Immature natural killer cell (primary cell): ENCODE measurements around the gene IKBKE. TPM values are rescaled to one million over a fixed set of nuclear protein-coding genes. Genes with fewer than 3 reads are reported as not detected.

Experiments used
- DNase-seq, 3 donors: peaks; one replicate each; pipeline ENCODE4 v3.0.0; 2022; ENCODE audit warnings: mixed read lengths in 1 of 3
- H3K27ac Mint-ChIP-seq, 6 donors: one replicate each; pipeline ENCODE4 v1.8.0; 2020; ENCODE audit warnings: mixed read lengths in 6 of 6, mild to moderate bottlenecking in 5 of 6, inconsistent platforms in 4 of 6, moderate library complexity in 3 of 6
- H3K27me3 Mint-ChIP-seq, 3 donors: one replicate each; pipeline ENCODE4 v1.8.0; 2020 to 2021; ENCODE audit warnings: low read depth in 3 of 3, mild to moderate bottlenecking in 3 of 3, mixed read lengths in 3 of 3, moderate library complexity in 3 of 3, inconsistent platforms in 1 of 3
- H3K36me3 Mint-ChIP-seq, 3 donors: one replicate each; pipeline ENCODE4 v1.8.0; 2020; ENCODE audit warnings: mixed read lengths in 3 of 3, inconsistent platforms in 2 of 3, mild to moderate bottlenecking in 2 of 3
- H3K4me1 Mint-ChIP-seq, 2 donors: one replicate each; pipeline ENCODE4 v1.8.0; 2020; ENCODE audit warnings: inconsistent platforms in 2 of 2, mild to moderate bottlenecking in 2 of 2, mixed read lengths in 2 of 2, moderate library complexity in 1 of 2
- H3K4me3 Mint-ChIP-seq, 5 donors: one replicate each; pipeline ENCODE4 v1.8.0; 2020; ENCODE audit warnings: mild to moderate bottlenecking in 5 of 5, mixed read lengths in 5 of 5, inconsistent platforms in 3 of 5, moderate library complexity in 3 of 5
- H3K9me3 Mint-ChIP-seq, 6 donors: one replicate each; pipeline ENCODE4 v1.8.0; 2020; ENCODE audit warnings: mild to moderate bottlenecking in 6 of 6, mixed read lengths in 6 of 6, inconsistent platforms in 4 of 6, moderate library complexity in 3 of 6
- polyA plus RNA-seq, 3 donors: library from polyadenylated mRNA; unstranded; fragments of 300-500 nt; fragmentation: Illumina TruSeq; gene quantifications; one replicate each; pipeline ENCODE4 v1.2.3, GENCODE V29; 2021

The IKBKE gene
- polyA plus RNA-seq, 3 donors from 2014 or later: 21.1 to 29.7 (median 28.3) TPM

DNA sequence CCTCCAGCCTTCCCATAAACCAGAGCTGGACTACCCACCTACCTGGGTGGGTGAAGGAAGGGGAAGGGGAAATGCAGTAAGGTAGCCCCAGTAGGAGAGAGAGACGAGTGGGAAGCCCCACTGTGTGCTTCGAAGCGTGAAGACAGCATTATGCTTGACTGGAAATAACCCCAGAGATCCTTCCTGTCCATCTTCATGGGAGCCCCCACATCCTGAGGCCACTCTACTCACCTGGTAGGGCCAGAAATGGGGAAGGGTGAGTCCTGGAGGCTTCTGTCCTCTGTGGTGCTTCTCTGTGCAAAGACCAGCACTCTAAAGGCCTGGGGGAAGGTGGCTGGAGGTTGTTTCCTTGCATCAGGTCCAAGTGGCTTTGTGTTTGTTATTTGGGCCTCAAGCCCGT lies 27.1 kb downstream of the IKBKE start:
- peaks cover 3 to 23% (median 11%) of the 10 kb centered on the region in 3 donors for H3K36me3 Mint-ChIP-seq
- H3K4me3 Mint-ChIP-seq: no peak overlapping the region
- DNase-seq: no peak
- H3K27me3 Mint-ChIP-seq: peaks cover 0 to 1% (median 0%) of the 10 kb centered on the region in 3 donors
- no peaks in the 10 kb centered on the region for H3K9me3 Mint-ChIP-seq
- no peaks in the 10 kb centered on the region for H3K4me1 Mint-ChIP-seq
- H3K27ac Mint-ChIP-seq: no peak overlapping the region

DNA sequence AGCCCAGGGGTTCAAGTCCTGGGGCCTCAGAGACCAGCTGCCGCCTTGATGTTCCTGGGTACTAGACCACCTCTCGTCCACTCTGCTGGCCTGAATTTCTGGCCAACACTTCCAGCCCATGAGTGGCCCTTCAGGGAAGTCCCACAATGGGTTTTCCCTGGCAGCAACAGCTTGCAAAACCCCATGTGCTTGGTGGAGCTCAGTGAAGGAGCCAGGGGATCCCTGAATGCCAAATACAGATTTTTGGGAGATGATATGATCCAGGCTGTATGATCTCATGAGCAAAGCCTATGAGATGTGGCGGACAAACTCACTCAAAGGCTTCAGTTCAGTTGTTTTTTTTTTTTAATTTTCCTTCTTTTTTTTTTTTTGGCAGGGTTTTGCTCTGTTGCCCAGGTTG lies 27.5 kb downstream of the IKBKE start:
- Mint-ChIP-seq H3K9me3 (no peaks in the 10 kb centered on the region), H3K4me3 (no peak overlapping the region), H3K4me1 (peaks cover 0 to 2% of the 10 kb centered on the region in 2 donors), H3K36me3 (peaks cover 0 to 20% (median 11%) of the 10 kb centered on the region in 3 donors), H3K27me3 (peaks cover 0 to 1% (median 0%) of the 10 kb centered on the region in 3 donors), H3K27ac (no peak overlapping the region)
- no peak for DNase-seq

DNA sequence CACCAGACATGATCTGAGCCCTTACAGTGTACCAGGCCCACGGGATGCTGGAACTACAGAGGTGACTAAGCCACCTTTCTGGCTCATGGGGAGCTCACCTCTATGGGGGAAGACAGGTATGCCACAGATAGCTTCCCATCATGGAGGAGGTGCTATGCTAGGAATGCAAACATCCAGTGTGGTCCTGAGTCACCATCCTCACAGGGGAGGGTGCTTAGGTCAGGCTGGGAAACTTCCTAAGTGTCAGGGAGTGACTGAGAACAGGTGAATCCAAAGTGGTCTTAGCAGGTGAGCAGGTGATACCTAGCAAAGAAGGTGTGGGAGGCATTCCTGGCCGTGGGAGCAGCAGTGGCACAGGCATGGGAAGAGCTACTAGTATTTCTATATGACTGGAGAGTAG lies 28.4 kb downstream of the IKBKE start:
- DNase-seq: no peak
- peaks cover 0 to 1% (median 0%) of the 10 kb centered on the region in 3 donors for H3K27me3 Mint-ChIP-seq
- H3K36me3 Mint-ChIP-seq: peaks cover 0 to 20% (median 11%) of the 10 kb centered on the region in 3 donors
- H3K27ac Mint-ChIP-seq: peak overlapping the region in 1 of 6 donors; percentile 31
- H3K4me1 Mint-ChIP-seq: peaks cover 3 to 11% of the 10 kb centered on the region in 2 donors
- H3K9me3 Mint-ChIP-seq: no peaks in the 10 kb centered on the region
- no peak overlapping the region for H3K4me3 Mint-ChIP-seq

- peaks cover 17 to 25% of the 10 kb centered on the region in 2 donors for H3K4me1 Mint-ChIP-seq
- peaks cover 0 to 15% (median 7%) of the 10 kb centered on the region in 3 donors for H3K36me3 Mint-ChIP-seq
- DNase-seq: no peak
- no peak overlapping the region for H3K4me3 Mint-ChIP-seq
- peaks cover 0 to 5% (median 1%) of the 10 kb centered on the region in 3 donors for H3K27me3 Mint-ChIP-seq
- H3K27ac Mint-ChIP-seq: no peak overlapping the region
- H3K9me3 Mint-ChIP-seq: no peaks in the 10 kb centered on the region
Measured at GRCh38 chr1:206500046-206500445, 29.8 kb downstream of the IKBKE start.

DNA sequence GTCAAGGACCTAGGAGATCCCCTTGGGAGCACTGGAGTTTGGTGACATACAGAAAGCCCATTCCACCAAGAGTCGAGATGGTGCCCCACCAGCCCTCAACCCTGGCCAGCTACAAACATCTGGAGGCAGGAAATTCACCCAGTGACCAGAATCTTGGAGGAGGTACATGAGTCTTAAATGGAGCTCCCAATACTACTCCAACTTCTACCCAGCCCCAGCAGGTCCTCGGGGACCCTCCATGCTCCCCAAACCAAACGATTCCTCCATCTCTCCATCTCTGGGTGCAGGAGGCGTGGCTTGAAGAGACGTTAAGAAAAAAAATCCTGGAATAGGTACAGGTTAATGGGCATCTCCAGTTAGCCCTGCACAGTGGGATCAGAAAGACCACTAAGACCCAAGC lies 31.6 kb downstream of the IKBKE start:
- H3K4me1 Mint-ChIP-seq: peaks cover 30 to 43% of the 10 kb centered on the region in 2 donors
- no peaks in the 10 kb centered on the region for H3K9me3 Mint-ChIP-seq
- no peak overlapping the region for H3K27ac Mint-ChIP-seq
- no peak for DNase-seq
- H3K4me3 Mint-ChIP-seq: no peak overlapping the region
- H3K27me3 Mint-ChIP-seq: peaks cover 3 to 9% (median 9%) of the 10 kb centered on the region in 3 donors
- H3K36me3 Mint-ChIP-seq: peaks cover 0 to 8% (median 0%) of the 10 kb centered on the region in 3 donors

GRCh38 chr1:206502403-206502802 lies 32.1 kb downstream of the IKBKE start:
- Mint-ChIP-seq H3K4me1 (peaks cover 30 to 43% of the 10 kb centered on the region in 2 donors), H3K36me3 (peaks cover 0 to 8% (median 0%) of the 10 kb centered on the region in 3 donors), H3K9me3 (no peaks in the 10 kb centered on the region), H3K4me3 (no peak overlapping the region), H3K27me3 (peaks cover 3 to 10% (median 9%) of the 10 kb centered on the region in 3 donors), H3K27ac (peak overlapping the region in 4 of 6 donors; percentile 21 to 49 (median 30))
- no peak for DNase-seq

- H3K9me3 Mint-ChIP-seq: no peaks in the 10 kb centered on the region
- H3K27me3 Mint-ChIP-seq: peaks cover 3 to 10% (median 9%) of the 10 kb centered on the region in 3 donors
- H3K4me1 Mint-ChIP-seq: peaks cover 30 to 43% of the 10 kb centered on the region in 2 donors
- peak overlapping the region in 3 of 6 donors; percentile 21 to 28 (median 24) for H3K27ac Mint-ChIP-seq
- H3K4me3 Mint-ChIP-seq: no peak overlapping the region
- DNase-seq: no peak
- H3K36me3 Mint-ChIP-seq: peaks cover 0 to 8% (median 0%) of the 10 kb centered on the region in 3 donors
Measured at GRCh38 chr1:206502812-206503211, 32.5 kb downstream of the IKBKE start.

DNA sequence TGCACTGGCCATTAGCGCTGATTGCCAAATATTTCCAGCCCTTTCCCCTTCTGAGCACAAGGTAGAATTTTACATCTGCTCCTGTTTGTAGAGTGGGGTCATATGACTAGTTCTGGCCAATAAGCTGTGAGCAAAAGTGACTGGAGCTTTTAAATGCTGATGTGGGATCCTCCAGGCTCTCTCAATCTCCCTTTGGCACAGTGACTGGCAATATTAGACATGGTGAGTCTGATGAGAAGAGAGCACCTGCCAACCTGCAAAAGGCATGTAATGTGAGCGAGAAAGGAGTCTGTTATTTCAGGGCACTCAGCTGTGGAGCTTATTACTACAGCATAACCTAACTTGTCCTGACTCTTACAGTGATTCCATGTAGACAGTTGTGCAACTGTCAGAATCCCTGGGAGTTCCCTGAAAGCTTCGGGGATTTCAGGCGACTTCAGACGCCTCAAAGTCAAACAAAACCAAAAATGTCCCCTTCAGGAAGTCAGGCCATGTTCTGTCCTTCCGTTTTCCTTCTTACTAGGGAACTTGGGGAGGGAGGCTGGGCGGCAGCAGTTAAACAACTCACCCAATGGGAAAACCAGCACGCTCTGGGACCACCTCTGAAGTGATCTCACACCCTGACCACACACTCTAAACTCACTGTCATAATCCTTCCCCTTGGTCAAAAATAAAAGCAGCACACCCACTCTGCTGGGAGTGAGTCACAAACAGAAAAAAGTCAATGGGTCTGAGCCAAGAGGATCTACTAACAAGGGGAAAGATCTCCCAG lies 33.5 kb downstream of the IKBKE start:
- DNase-seq: peak; percentile 43 to 58 (median 55)
- Mint-ChIP-seq H3K4me1 (peaks cover 39 to 52% of the 10 kb centered on the region in 2 donors), H3K4me3 (peak overlapping the region; percentile 9 to 83 (median 63)), H3K27ac (peak overlapping the region; percentile 9 to 87 (median 68)), H3K27me3 (peaks cover 5 to 14% (median 8%) of the 10 kb centered on the region in 3 donors), H3K9me3 (no peaks in the 10 kb centered on the region), H3K36me3 (peaks cover 0 to 3% (median 0%) of the 10 kb centered on the region in 3 donors)

- Mint-ChIP-seq H3K4me3 (peak overlapping the region; percentile 9 to 83 (median 63)), H3K9me3 (no peaks in the 10 kb centered on the region), H3K27me3 (peaks cover 5 to 14% (median 8%) of the 10 kb centered on the region in 3 donors), H3K27ac (peak overlapping the region; percentile 9 to 87 (median 68)), H3K4me1 (peaks cover 42 to 56% of the 10 kb centered on the region in 2 donors), H3K36me3 (no peaks in the 10 kb centered on the region)
- no peak for DNase-seq
Measured at GRCh38 chr1:206504363-206504713, 34.1 kb downstream of the IKBKE start.

GRCh38 chr1:206505702-206506355 lies 35.6 kb downstream of the IKBKE start:
- DNase-seq: no peak
- Mint-ChIP-seq H3K36me3 (no peaks in the 10 kb centered on the region), H3K4me1 (peaks cover 42 to 56% of the 10 kb centered on the region in 2 donors), H3K27me3 (peaks cover 11 to 14% (median 12%) of the 10 kb centered on the region in 3 donors), H3K9me3 (no peaks in the 10 kb centered on the region), H3K4me3 (peak overlapping the region; percentile 79 to 84 (median 83)), H3K27ac (peak overlapping the region in 4 of 6 donors; percentile 50 to 84 (median 65))

GRCh38 chr1:206506405-206507283 lies 36.4 kb downstream of the IKBKE start:
- H3K4me1 Mint-ChIP-seq: peaks cover 42 to 56% of the 10 kb centered on the region in 2 donors
- DNase-seq: peak; percentile 43 to 58 (median 52)
- peak overlapping the region; percentile 79 to 84 (median 83) for H3K4me3 Mint-ChIP-seq
- H3K27me3 Mint-ChIP-seq: peaks cover 11 to 14% (median 12%) of the 10 kb centered on the region in 3 donors
- H3K9me3 Mint-ChIP-seq: no peaks in the 10 kb centered on the region
- no peaks in the 10 kb centered on the region for H3K36me3 Mint-ChIP-seq
- H3K27ac Mint-ChIP-seq: peak overlapping the region in 5 of 6 donors; percentile 3 to 84 (median 55)

GRCh38 chr1:206507284-206508129 lies 37.2 kb downstream of the IKBKE start, which contains the start of gene RASSF5:
Gene RASSF5, plus strand, starts transcription at chr1:206507531. Its CDS starts 72 bp downstream, at chr1:206507603.
- H3K36me3 Mint-ChIP-seq: no peaks in the 10 kb centered on the region
- H3K4me3 Mint-ChIP-seq: peak within 1 kb of the TSS; percentile 79 to 84 (median 83)
- H3K27me3 Mint-ChIP-seq: peaks cover 11 to 15% (median 12%) of the 10 kb centered on the region in 3 donors
- peak; percentile 79 to 83 (median 79) for DNase-seq
- H3K9me3 Mint-ChIP-seq: no peaks in the 10 kb centered on the region
- peak within 1 kb of the TSS in 5 of 6 donors; percentile 39 to 86 (median 77) for H3K27ac Mint-ChIP-seq
- peaks cover 42 to 56% of the 10 kb centered on the region in 2 donors for H3K4me1 Mint-ChIP-seq
